D721Med (cell line): ENCODE measurements around the gene AFG1L.
"Not testable (repeated sequence)": the region's sequence is repeated elsewhere in the genome, so short reads cannot be mapped to it uniquely, and the experiment has no call there.

Experiments used
- DNase-seq: peaks from one replicate; pipeline ENCODE4 v3.0.0; 2011; ENCODE audit warnings: low spot score; ENCODE audit not compliant: insufficient read length
- FAIRE-seq: peaks from 2 replicates; lab custom pipeline; 2011; peaks lifted over from hg19 to GRCh38; lab: Jason Lieb, UNC
- TF ChIP-seq, protein P1 (sequence below): IDR thresholded peaks from 2 replicates; pipeline ENCODE4 v1.5.1; 2012; ENCODE audit warnings: mild to moderate bottlenecking, control low read depth; ENCODE audit not compliant: insufficient read depth; ENCODE audit errors: missing control alignments

AFG1L gene

GRCh38 chr6:108528878-108529277 is 234.0 kb downstream of the AFG1L start:
- FAIRE-seq (no peak), DNase-seq (no peak)
- TF ChIP-seq, protein P1, sequence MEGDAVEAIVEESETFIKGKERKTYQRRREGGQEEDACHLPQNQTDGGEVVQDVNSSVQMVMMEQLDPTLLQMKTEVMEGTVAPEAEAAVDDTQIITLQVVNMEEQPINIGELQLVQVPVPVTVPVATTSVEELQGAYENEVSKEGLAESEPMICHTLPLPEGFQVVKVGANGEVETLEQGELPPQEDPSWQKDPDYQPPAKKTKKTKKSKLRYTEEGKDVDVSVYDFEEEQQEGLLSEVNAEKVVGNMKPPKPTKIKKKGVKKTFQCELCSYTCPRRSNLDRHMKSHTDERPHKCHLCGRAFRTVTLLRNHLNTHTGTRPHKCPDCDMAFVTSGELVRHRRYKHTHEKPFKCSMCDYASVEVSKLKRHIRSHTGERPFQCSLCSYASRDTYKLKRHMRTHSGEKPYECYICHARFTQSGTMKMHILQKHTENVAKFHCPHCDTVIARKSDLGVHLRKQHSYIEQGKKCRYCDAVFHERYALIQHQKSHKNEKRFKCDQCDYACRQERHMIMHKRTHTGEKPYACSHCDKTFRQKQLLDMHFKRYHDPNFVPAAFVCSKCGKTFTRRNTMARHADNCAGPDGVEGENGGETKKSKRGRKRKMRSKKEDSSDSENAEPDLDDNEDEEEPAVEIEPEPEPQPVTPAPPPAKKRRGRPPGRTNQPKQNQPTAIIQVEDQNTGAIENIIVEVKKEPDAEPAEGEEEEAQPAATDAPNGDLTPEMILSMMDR = no peak

DNA sequence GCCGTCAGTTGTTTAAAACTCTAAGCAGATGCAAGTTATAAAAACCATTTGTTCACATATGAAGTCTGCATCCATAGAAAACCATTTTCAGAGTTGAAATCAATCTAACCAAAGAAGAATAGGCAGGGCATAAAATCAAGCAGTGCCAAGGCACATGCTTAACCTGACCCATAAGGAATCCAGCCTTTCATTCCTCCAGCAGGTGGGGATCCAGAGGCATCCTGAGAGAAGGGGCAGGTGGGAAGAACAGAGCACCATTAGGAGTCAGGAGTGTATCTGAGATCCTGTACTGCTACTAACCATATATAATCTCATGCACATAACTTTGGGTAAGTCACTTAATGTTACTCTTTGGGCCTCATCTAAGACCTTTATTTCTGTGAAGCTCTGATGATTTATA is 236.5 kb downstream of the AFG1L start:
- FAIRE-seq (no peak), DNase-seq (no peak)

GRCh38 chr6:108535114-108535742 is 240.4 kb downstream of the AFG1L start:
- DNase-seq = no peak
- FAIRE-seq = no peak
- TF ChIP-seq, protein P1 = no peak

More for the DNA sequence above, 236.5 kb downstream of the AFG1L start:
- TF ChIP-seq, protein P1 = no peak

- DNase-seq, FAIRE-seq: not testable (repeated sequence)
These were observed 241.2 kb downstream of the AFG1L start for GRCh38 chr6:108535920-108536535.

DNA sequence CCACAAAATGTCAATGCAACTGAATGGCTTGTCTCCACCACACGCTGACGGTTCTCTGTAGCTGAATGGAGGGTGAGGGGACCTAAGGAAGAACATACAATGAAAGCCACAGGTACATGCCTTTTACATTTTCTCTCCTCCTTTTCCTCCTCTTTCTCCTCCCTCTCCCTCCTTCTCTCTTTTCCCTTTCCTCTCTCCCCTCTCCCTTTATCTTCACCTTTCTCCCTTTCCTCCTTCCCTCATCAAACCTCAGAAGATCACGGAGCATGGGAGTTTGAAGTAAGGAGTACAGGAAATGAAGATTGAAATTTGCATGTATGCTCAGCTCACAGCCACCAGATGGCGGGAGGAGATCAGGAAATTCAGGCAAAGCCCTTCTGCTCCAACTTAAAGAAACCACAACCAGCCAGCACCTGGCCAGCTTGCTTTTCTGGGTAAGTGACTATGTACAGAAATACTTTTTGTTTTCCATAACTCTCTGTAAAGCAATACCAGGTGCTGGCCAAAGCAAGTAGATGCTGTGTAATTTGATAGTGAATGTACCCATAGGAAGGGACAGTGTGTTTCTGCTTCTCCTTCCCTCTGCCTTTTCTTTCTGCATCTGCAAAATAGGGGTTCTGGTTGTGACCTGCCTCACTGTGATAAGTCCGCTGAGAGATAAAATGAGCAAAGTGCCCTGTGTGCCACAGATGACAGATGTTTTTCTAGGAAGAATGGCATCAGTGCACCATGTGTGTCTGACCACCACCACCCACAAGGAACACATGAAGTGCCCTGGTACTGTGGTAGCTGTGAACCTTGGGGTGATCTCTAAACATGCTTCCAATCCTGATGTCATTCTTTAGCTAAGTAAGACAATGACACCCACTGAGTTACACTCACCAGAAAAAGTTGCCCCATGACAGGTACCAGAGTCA is 247.2 kb downstream of the AFG1L start:
- FAIRE-seq = peak; percentile 91
- no peak for DNase-seq
- TF ChIP-seq, protein P1 = peak; percentile 99

- TF ChIP-seq, protein P1 = no peak
- DNase-seq (no peak), FAIRE-seq (no peak)
These were observed 248.5 kb downstream of the AFG1L start for GRCh38 chr6:108543175-108543940.

DNA sequence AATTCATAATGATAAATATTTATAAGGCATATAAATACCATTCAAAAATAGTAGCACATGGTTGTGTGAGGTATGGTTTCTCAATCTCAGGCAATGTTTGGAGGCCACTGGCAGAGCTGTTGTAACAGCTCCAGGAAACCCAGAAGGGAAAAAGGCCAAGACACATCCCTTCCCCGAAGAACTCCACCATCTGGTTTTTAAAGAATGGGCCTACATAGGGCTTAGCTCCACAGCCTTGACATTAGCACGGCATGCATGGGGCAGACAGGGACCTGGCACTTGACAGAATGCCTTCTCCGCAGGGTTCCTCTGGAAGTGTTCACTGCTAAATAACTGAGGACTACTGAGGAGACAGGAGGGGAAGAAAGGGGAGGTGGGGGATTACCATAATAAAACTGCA is 249.8 kb downstream of the AFG1L start:
- DNase-seq = no peak
- no peak for FAIRE-seq
- TF ChIP-seq, protein P1 = no peak
